ENCODE measurements around the gene CCDC117. TPM values are rescaled to one million over a fixed set of nuclear protein-coding genes. Genes with fewer than 3 reads are reported as not detected.

The CCDC117 gene
- total RNA-seq, 2 donors from 2014 or later = 29.5 to 54.4 TPM

DNA sequence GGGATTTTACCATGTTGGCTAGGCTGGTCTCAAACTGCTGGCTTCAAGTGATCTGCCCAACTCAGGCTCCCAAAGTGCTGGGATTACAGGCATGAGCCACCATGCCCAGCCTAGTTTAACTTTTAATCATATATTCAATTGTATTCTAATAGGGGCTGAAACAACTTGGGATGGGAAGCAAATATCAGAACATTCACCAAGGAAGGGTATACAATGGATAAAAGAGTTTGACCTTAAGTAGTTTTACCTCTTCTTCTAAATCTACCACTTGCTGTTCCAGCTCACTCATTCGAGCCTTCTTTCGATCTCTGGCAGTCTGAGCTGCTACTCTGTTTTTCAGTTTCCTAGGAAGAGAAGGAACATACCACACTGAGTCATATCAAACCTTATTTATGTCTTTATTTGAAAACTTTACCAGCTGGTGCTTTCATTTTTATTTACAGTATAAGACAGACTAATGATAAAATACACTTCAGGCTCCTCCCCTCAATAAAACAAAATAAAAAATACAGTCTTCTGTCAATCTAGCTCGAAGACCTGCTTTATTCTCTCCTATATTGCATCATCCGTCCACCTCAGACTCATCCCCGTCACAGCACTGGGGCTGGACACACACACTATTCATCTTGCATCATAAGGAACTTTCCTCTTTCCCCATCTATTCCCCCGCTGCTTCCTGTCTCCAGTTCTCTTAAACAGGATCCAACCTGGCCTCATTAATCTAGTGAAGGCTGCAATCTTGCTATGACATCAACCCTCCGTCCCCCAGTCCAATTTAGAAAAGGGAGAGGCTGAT is 26.5 kb downstream of the CCDC117 start:
- H3K4me1 ChIP-seq (replicated peaks) = no peaks in the 10 kb centered on the region
- H3K36me3 ChIP-seq = peaks cover 11 to 22% of the 10 kb centered on the region in 2 donors
- H3K9me3 ChIP-seq = no peaks in the 10 kb centered on the region
- no peaks in the 10 kb centered on the region for H3K27me3 ChIP-seq (replicated peaks; ENCODE audit: insufficient read depth)
- WGBS = under 1% methylated on average over 7 of the region's 7 CpGs
- intact Hi-C loops (cut with DNase I) = no loop called here
- peak overlapping the region; percentile 98 to 100 for H3K4me3 ChIP-seq
- peak; percentile 50 for DNase-seq (ENCODE audit: low spot score)
- peak overlapping the region; percentile 100 for H3K27ac ChIP-seq
- TF ChIP-seq POLR2A (IDR thresholded peaks at IDR 0.05) (peak; percentile 52), POLR2AphosphoS5 (IDR thresholded peaks at IDR 0.05) (peak; percentile 77)
- TF ChIP-seq, protein P1, sequence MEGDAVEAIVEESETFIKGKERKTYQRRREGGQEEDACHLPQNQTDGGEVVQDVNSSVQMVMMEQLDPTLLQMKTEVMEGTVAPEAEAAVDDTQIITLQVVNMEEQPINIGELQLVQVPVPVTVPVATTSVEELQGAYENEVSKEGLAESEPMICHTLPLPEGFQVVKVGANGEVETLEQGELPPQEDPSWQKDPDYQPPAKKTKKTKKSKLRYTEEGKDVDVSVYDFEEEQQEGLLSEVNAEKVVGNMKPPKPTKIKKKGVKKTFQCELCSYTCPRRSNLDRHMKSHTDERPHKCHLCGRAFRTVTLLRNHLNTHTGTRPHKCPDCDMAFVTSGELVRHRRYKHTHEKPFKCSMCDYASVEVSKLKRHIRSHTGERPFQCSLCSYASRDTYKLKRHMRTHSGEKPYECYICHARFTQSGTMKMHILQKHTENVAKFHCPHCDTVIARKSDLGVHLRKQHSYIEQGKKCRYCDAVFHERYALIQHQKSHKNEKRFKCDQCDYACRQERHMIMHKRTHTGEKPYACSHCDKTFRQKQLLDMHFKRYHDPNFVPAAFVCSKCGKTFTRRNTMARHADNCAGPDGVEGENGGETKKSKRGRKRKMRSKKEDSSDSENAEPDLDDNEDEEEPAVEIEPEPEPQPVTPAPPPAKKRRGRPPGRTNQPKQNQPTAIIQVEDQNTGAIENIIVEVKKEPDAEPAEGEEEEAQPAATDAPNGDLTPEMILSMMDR (IDR thresholded peaks at IDR 0.05) = no peak

DNA sequence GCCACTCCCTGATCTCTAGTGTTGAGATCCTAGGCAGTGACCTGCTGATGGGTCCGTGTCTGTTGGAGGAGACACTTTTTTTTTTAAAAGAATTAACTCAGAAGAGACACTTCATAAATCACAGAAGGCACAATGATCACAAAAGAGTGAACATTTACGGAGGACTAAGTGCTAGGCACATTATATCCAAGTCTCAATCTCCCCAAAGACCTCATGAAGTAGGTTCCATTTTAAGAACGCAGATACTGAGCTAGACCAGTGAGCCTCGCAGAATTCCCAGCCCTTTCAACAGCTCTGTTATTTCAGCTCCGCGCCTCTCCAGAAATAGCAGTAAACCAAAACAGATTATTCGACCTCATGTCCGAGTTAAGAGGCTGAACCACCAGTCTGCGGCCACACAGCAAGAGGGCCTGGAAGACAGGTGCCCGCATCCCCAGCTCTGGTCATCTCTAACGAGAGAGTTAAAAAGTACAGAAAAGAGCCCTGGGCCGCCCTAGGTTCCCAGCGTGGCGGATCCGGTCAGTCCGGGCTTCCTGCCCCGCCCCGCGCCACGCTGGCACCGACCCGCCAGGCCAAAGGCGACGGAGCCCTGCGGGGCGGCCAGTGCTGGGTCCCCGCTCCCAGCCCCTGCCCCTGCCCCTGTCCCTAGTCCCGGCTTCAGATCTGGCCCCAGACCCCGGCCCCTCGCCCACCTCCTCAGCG is 27.3 kb downstream of the CCDC117 start:
- Histone ChIP-seq H3K9me3 (no peaks in the 10 kb centered on the region), H3K27ac (peak overlapping the region; percentile 100), H3K27me3 (replicated peaks; ENCODE audit: insufficient read depth) (no peaks in the 10 kb centered on the region), H3K4me3 (peak overlapping the region; percentile 98 to 100), H3K4me1 (replicated peaks) (no peaks in the 10 kb centered on the region), H3K36me3 (peaks cover 11 to 22% of the 10 kb centered on the region in 2 donors)
- DNase-seq (ENCODE audit: low spot score) = no peak
- intact Hi-C loops (cut with DNase I) = loop anchor here (1.0 kb wide), 1 partner anchor 58 kb away; the partner anchor contains the start of gene CHEK2
- TF ChIP-seq POLR2AphosphoS5 (IDR thresholded peaks at IDR 0.05) (no peak), POLR2A (IDR thresholded peaks at IDR 0.05) (no peak)
- TF ChIP-seq, protein P1 (IDR thresholded peaks at IDR 0.05) = no peak
- WGBS = under 1% methylated on average over 22 of the region's 31 CpGs

DNA sequence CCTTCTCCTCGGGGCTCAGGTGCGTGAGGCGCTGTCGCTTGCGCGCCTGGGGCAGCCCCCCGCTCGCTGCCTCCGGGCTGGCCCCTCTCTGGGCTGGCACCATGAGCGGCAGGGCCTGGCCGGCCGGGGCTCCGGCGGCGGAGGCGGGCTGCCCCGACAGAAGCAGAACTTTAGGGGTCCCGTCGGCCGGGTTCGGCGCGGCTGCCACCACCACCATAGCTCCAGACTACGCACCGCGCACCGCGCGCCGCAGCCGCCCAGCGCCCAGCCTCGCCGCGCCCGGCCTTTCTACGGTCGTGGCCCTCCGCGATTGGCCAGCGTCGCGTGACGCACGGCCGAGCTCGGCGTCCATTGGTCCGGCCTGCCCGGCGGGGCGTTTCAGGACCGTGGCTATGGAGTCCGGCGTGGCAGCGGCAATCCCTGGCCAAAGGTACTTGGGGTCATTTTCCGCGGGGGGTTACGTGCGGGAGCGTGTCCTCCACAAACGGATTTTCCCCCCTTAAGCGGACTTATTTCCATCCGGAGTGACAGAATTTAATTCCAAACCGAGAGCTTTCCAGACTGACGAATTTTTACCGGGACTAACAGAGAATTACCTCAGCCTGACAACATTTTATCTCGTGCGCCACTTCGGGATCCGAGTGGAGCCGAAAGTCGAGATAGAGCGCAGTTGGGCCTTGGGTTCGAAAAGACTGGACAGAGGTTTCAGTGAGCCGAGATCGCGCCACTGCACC is 28.0 kb downstream of the CCDC117 start, which contains the start of gene XBP1:
Gene XBP1, minus strand, starts transcription at position 262 of the 734 bp plus-strand sequence.
- H3K4me3 ChIP-seq = peak within 1 kb of the TSS; percentile 98 to 100
- H3K9me3 ChIP-seq = no peaks in the 10 kb centered on the region
- H3K27ac ChIP-seq = peak within 1 kb of the TSS; percentile 100
- peaks cover 4 to 14% of the 10 kb centered on the region in 2 donors for H3K36me3 ChIP-seq
- intact Hi-C loops (cut with DNase I) = loop anchor here (1.0 kb wide), 1 partner anchor 59 kb away; the partner anchor contains the start of gene CHEK2
- H3K27me3 ChIP-seq (replicated peaks; ENCODE audit: insufficient read depth) = no peaks in the 10 kb centered on the region
- TF ChIP-seq POLR2AphosphoS5 (IDR thresholded peaks at IDR 0.05) (peak; percentile 93), POLR2A (IDR thresholded peaks at IDR 0.05) (peak; percentile 100)
- TF ChIP-seq, protein P1 (IDR thresholded peaks at IDR 0.05) = peak in 2 of 4 experiments; percentile 5 to 29
- H3K4me1 ChIP-seq (replicated peaks) = no peaks in the 10 kb centered on the region
- peak; percentile 94 for DNase-seq (ENCODE audit: low spot score)
- under 1% methylated on average over 61 of the region's 78 CpGs for WGBS

DNA sequence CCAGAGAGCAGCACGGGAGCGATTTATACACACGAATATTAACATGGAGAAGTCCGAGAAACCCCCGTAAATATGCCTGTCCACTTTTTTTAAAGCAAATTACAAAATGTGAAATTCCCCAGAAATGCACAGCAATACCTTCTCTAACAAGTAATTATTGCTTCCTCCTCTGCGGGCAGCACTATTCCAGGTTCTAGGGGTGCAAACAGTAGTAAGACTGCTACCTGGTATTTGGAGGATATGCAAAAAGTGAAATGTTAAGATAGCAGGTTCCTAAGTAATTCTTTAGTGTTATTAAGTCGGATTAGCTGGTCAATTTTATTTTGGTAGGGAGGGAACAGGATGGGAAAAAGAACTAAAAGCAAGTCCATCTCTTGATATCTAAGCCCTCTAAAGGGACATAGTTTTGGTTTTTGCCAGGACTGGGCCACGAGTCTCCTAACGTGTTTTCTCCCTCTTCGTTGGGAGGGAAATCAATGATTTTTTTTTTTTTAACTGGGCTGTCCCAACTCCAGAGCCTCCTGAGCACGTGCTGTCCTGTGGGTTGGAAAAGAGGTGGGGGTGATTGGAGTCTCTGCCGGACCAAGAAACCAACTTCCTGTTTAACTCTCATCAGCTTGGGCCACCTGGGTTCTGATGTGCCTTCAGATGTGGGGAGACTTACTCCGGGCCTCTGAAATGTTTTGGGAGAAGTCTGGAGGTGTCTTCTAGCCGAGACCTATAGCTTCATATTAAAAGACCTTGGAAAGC is 29.5 kb downstream of the CCDC117 start:
- Histone ChIP-seq H3K27ac (peak overlapping the region; percentile 100), H3K36me3 (no peaks in the 10 kb centered on the region), H3K27me3 (replicated peaks; ENCODE audit: insufficient read depth) (no peaks in the 10 kb centered on the region), H3K4me3 (peak overlapping the region; percentile 98 to 100), H3K9me3 (no peaks in the 10 kb centered on the region), H3K4me1 (replicated peaks) (no peaks in the 10 kb centered on the region)
- WGBS = 39% methylated on average over 14 of the region's 14 CpGs
- no peak for DNase-seq (ENCODE audit: low spot score)
- intact Hi-C loops (cut with DNase I) = no loop called here
- TF ChIP-seq POLR2AphosphoS5 (IDR thresholded peaks at IDR 0.05) = peak; percentile 43
- TF ChIP-seq POLR2A (IDR thresholded peaks at IDR 0.05) = no peak
